Measurements from ENCODE around the gene HNF4A. TPM values are rescaled to one million over a fixed set of nuclear protein-coding genes. Genes with fewer than 3 reads are reported as not detected.
A peak's percentile ranks its signal among the peaks of the same experiment; 100 is the strongest.
"Not testable (repeated sequence)": the region's sequence is repeated elsewhere in the genome, so short reads cannot be mapped to it uniquely, and the experiment has no call there.

HNF4A gene
- total RNA-seq, 4 donors from 2014 or later, result not detected

DNA sequence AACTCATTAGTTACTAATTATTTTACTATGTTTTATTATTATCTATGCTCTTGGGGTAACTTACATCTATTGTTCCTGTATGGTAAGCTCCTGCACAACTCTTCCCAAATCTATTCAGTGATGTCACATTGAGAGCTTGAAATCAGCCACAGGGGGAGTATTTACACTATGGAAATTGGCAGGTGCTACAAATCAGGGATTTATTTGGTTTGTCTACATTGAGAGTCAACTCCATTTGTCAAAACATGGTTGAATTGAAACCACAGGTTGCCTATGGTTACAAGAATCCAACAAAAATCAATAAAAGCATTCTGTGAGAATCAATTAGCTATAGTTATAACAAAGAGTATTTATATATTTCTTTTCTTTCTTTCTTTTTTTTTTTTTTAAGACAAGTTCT lies 40.6 kb upstream of the HNF4A start:
- H3K36me3 ChIP-seq, result no peaks in the 10 kb centered on the region
- DNase-seq, result no peak
- no peak for TF ChIP-seq POLR2A (IDR thresholded peaks at IDR 0.05)
- TF ChIP-seq, protein P1, sequence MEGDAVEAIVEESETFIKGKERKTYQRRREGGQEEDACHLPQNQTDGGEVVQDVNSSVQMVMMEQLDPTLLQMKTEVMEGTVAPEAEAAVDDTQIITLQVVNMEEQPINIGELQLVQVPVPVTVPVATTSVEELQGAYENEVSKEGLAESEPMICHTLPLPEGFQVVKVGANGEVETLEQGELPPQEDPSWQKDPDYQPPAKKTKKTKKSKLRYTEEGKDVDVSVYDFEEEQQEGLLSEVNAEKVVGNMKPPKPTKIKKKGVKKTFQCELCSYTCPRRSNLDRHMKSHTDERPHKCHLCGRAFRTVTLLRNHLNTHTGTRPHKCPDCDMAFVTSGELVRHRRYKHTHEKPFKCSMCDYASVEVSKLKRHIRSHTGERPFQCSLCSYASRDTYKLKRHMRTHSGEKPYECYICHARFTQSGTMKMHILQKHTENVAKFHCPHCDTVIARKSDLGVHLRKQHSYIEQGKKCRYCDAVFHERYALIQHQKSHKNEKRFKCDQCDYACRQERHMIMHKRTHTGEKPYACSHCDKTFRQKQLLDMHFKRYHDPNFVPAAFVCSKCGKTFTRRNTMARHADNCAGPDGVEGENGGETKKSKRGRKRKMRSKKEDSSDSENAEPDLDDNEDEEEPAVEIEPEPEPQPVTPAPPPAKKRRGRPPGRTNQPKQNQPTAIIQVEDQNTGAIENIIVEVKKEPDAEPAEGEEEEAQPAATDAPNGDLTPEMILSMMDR (IDR thresholded peaks at IDR 0.05), result no peak
- H3K4me3 ChIP-seq (replicated peaks in 1 of 3), result no peak overlapping the region
- no peaks in the 10 kb centered on the region for H3K9me3 ChIP-seq
- intact Hi-C loops (cut with DNase I), result loop anchor here (10.0 kb wide), 1 partner anchor 200 kb away; no protein-coding TSS in a partner anchor
- H3K27me3 ChIP-seq, result no peaks in the 10 kb centered on the region
- H3K4me1 ChIP-seq, result peaks cover 6 to 7% of the 10 kb centered on the region in 2 donors
- H3K27ac ChIP-seq, result no peak overlapping the region

- DNase-seq, result no peak
- Histone ChIP-seq H3K36me3 (no peaks in the 10 kb centered on the region), H3K4me3 (replicated peaks in 1 of 3) (no peak overlapping the region), H3K4me1 (no peaks in the 10 kb centered on the region), H3K9me3 (no peaks in the 10 kb centered on the region), H3K27me3 (no peaks in the 10 kb centered on the region), H3K27ac (no peak overlapping the region)
- TF ChIP-seq POLR2A (IDR thresholded peaks at IDR 0.05), result no peak
- TF ChIP-seq, protein P1 (IDR thresholded peaks at IDR 0.05), result no peak
- WGBS, 2 donors, result 87 to 89% methylated on average over 2 of the region's 2 CpGs
- intact Hi-C loops (cut with DNase I), result loop anchor here (10.0 kb wide), 1 partner anchor 205 kb away; no protein-coding TSS in a partner anchor
Observed at GRCh38 chr20:44319839-44320422, 35.6 kb upstream of the HNF4A start.

DNA sequence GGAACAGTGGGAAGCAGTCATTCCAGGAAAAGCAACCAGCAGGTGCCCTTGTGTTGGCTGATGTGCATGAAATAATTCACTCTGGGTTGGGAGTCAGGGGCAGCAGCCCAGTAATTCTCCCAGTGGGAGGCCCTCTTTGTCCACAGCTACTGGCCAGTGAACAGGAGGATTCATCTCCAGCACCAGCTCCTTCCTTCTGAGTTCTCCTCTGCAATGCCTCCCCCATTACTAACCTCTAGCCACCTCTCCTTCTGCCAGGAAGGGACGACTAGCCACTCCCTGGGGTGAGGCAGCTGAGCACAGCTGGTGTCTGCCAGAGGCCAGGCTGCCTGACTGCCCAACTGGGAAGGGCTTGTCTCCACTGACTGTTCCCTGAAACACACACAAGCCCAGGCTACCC lies 31.2 kb upstream of the HNF4A start:
- no peak overlapping the region for H3K4me3 ChIP-seq (replicated peaks in 1 of 3)
- H3K36me3 ChIP-seq, result no peaks in the 10 kb centered on the region
- H3K9me3 ChIP-seq, result no peaks in the 10 kb centered on the region
- no peak for DNase-seq
- TF ChIP-seq POLR2A (IDR thresholded peaks at IDR 0.05), result no peak
- TF ChIP-seq, protein P1 (IDR thresholded peaks at IDR 0.05), result no peak
- no peaks in the 10 kb centered on the region for H3K27me3 ChIP-seq
- peaks cover 4 to 7% of the 10 kb centered on the region in 2 donors for H3K4me1 ChIP-seq
- intact Hi-C loops (cut with DNase I), result no loop called here
- WGBS, 2 donors, result 13 to 40% methylated on average over 1 of the region's 1 CpG
- no peak overlapping the region for H3K27ac ChIP-seq

- Histone ChIP-seq H3K27me3 (no peaks in the 10 kb centered on the region), H3K36me3 (no peaks in the 10 kb centered on the region), H3K4me3 (replicated peaks in 1 of 3) (no peak overlapping the region), H3K9me3 (no peaks in the 10 kb centered on the region), H3K4me1 (peaks cover 4 to 7% of the 10 kb centered on the region in 2 donors), H3K27ac (no peak overlapping the region)
- intact Hi-C loops (cut with DNase I), result no loop called here
- TF ChIP-seq, protein P1 (IDR thresholded peaks at IDR 0.05), result no peak
- no peak for TF ChIP-seq POLR2A (IDR thresholded peaks at IDR 0.05)
- WGBS, 2 donors, result 19 to 43% methylated on average over 12 to 33 of the region's 50 CpGs
- peak in 1 of 2 donors; percentile 13 for DNase-seq
Observed at GRCh38 chr20:44326391-44327159, 28.9 kb upstream of the HNF4A start.

- intact Hi-C loops (cut with DNase I); H3K9me3 ChIP-seq; H3K4me3 ChIP-seq (replicated peaks in 1 of 3); DNase-seq; H3K4me1 ChIP-seq; H3K27me3 ChIP-seq; H3K36me3 ChIP-seq; H3K27ac ChIP-seq: not testable (repeated sequence)
- 83 to 89% methylated on average over 7 of the region's 7 CpGs for WGBS, 2 donors
Observed at GRCh38 chr20:44327748-44328147, 27.8 kb upstream of the HNF4A start.

All from thyroid gland (tissue), 4 donors.